GM10248 (cell line): ENCODE data around the gene CPNE4.
"Not testable (repeated sequence)": the region's sequence is repeated elsewhere in the genome, so short reads cannot be mapped to it uniquely, and the experiment has no call there.

Source experiments
- CTCF ChIA-PET: fragments of 300-600 bp; sonication (Branson Sonifier 250); formaldehyde crosslinking; extraction: SDS; loops from one replicate; lab custom pipeline; 2021; ENCODE audit warnings: antibody characterized with exemption; lab: Yijun Ruan, JAX
- POLR2A ChIA-PET: fragments of 350-650 bp; sonication (Branson Sonifier 250); formaldehyde crosslinking; extraction: SDS; loops from one replicate; lab custom pipeline; 2020; ENCODE audit warnings: antibody characterized with exemption; lab: Yijun Ruan, JAX
- DNase-seq: peaks from one replicate; pipeline ENCODE4 v3.0.0; 2012; ENCODE audit errors: extremely low spot score
- TF ChIP-seq, protein P1 (sequence below): IDR thresholded peaks from 2 replicates; pipeline ENCODE4 v1.5.1; 2012; ENCODE audit warnings: mild to moderate bottlenecking, low read depth; ENCODE audit errors: extremely low read depth, missing control alignments, control extremely low read depth

Gene CPNE4

DNA sequence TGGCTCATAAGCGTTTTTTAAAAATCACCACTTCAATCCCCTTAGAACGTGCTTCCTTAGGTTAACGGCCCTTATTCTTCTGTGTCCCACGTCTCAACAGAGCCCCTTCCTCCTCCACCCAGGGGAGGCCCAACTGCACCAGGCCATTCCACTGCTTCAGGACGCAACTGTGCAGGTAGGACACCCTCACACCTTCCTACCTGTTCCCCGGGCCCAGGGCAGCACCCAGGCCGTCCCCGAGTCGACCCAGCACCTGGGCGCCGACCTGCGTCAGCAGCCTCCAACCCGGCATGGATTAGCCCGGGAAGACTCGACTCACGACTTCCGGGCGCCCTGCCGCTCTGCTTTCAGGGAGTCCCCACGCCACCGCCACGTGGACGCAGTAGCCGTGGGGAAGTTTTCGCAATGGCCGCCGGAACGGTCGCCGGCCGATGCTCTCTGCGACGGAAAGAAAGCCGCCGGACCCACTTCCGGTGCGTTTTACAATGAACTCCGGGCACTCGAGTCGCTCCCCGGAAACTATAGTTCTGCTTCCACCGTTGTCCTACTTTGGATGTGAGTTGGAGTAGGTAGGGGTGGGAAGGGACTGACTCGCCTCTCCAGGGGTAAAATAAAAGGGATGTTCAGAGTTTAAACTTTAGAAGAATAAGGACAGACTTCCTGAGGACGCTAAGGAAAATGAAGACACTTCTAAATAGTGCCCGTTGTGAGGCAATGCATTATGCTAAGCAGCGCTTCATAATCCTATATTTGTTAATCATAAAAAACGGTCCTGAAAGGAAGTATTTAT, 532.1 kb downstream of the CPNE4 start, which contains the start of gene MRPL3:
Gene MRPL3, minus strand, starts transcription at position 442 of the 790 bp plus-strand sequence. Its CDS starts 150 bp downstream, at position 292.
- POLR2A ChIA-PET, result no interaction called here
- TF ChIP-seq, protein P1, sequence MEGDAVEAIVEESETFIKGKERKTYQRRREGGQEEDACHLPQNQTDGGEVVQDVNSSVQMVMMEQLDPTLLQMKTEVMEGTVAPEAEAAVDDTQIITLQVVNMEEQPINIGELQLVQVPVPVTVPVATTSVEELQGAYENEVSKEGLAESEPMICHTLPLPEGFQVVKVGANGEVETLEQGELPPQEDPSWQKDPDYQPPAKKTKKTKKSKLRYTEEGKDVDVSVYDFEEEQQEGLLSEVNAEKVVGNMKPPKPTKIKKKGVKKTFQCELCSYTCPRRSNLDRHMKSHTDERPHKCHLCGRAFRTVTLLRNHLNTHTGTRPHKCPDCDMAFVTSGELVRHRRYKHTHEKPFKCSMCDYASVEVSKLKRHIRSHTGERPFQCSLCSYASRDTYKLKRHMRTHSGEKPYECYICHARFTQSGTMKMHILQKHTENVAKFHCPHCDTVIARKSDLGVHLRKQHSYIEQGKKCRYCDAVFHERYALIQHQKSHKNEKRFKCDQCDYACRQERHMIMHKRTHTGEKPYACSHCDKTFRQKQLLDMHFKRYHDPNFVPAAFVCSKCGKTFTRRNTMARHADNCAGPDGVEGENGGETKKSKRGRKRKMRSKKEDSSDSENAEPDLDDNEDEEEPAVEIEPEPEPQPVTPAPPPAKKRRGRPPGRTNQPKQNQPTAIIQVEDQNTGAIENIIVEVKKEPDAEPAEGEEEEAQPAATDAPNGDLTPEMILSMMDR, result no peak

DNA sequence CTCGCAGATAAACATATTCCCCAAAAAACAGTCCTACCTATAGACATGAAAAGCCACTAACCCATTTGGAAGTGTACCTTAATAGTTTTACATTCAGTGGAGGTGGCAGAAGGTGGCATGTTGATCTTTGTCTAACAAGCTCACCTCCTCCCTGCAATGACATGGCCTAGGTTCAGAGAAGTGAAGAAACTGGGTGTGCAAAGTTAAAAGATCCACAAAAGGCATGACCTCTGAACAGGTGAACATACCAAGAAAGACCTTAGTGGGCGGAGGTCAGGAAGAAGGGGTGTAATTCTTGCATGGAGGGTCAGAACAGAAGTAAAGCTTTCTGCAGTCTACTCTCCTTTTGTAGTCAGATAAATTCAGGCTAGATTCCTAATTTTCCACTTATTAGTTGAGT, 532.9 kb downstream of the CPNE4 start:
- peak; percentile 14 for DNase-seq

More for the DNA sequence above, 532.1 kb downstream of the CPNE4 start, which contains the start of gene MRPL3:
- DNase-seq, result peak; percentile 84
- CTCF ChIA-PET, result no interaction called here

DNA sequence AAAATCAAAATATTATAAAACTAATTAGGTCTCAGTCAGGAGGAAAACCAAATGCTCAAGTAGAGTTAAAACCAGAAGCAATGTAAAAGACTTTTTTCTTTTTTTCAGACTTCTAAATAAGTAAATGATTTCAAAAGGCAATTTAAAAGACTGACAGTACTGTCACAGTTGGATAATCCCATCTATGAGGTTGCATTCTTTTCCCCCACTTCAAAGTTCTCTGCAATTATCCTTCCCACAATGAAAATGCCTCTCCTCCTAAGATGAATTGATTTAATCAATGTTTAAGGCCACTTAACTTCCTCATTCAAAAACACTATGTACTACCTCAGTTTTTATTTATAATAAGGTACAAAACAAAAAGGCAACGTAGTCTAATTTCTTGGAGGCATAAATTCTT, 540.1 kb downstream of the CPNE4 start:
- TF ChIP-seq, protein P1, result no peak
- POLR2A ChIA-PET, result no interaction called here
- CTCF ChIA-PET, result interaction anchor here (2.0 kb wide), 1 partner anchor 10 kb away, joined by 4 read pairs; no protein-coding TSS in a partner anchor
- no peak for DNase-seq

More for the DNA sequence above, 532.9 kb downstream of the CPNE4 start:
- TF ChIP-seq, protein P1, result no peak
- POLR2A ChIA-PET, result no interaction called here
- CTCF ChIA-PET, result no interaction called here

DNA sequence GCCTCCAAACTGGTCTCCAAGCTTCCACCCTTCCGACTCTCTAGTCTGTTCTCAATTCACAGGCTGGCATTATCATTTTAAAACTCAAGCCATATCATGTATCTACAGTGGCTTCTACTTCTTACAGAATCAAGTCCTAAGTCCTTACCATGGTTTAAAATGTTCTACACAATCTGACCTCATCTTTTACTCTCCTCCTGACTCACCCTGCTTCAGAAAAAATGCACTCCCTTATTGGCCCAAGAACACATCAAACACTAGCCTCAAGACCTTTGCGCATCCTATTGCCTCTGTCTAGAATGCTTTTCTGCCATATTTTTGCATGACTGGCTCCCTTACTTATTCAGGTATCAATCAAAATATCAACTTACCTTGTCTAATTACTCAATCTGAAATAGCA, 543.0 kb downstream of the CPNE4 start:
- no peak for DNase-seq
- ChIA-PET CTCF (interaction anchor here (1.0 to 1.6 kb wide), 2 partner anchors 44 to 109 kb away, joined by 3 read pairs; no protein-coding TSS in a partner anchor), POLR2A (interaction anchor here (1.2 kb wide), 1 partner anchor 9 kb away, joined by 3 read pairs; no protein-coding TSS in a partner anchor)
- TF ChIP-seq, protein P1, result no peak

DNA sequence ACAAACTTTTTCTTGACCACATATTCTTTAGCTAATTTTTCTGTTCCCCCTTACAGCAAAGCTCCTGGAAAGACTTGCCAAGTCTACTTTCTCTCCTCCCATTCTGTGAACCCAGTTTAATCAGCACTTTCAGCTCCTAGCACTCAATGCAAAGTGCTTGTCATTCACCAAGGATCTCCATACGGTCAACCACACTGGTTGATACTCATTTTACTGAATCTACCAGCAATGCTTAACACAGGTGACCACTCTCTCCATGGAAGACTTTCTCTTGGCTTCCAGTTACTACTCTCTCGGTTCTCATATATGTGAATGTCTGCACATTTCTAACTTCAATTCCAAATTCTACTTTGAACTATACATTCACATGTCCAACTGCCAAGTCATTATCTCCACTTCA, 543.7 kb downstream of the CPNE4 start:
- no peak for DNase-seq
- TF ChIP-seq, protein P1, result no peak
- ChIA-PET CTCF (interaction anchor here (1.0 to 2.1 kb wide), 3 partner anchors 11 to 108 kb away, joined by 3 to 9 read pairs (median 3); no protein-coding TSS in a partner anchor), POLR2A (interaction anchor here (1.2 kb wide), 1 partner anchor 9 kb away, joined by 3 read pairs; no protein-coding TSS in a partner anchor)

DNA sequence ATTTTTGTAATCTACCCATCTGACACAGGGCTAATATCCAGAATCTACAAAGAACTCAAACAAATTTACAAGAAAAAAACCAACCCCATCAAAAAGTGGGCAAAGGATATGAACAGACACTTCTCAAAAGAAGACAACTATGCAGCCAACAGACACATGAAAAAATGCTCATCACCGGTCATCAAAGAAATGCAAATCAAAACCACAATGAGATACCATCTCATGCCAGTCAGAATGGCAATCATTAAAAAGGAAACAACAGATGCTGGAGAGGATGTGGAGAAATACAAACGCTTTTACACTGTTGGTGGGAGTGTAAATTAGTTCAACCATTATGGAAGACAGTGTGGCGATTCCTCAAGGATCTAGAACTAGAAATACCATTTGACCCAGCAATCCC, 548.3 kb downstream of the CPNE4 start:
- CTCF ChIA-PET, POLR2A ChIA-PET, DNase-seq: not testable (repeated sequence)

DNA sequence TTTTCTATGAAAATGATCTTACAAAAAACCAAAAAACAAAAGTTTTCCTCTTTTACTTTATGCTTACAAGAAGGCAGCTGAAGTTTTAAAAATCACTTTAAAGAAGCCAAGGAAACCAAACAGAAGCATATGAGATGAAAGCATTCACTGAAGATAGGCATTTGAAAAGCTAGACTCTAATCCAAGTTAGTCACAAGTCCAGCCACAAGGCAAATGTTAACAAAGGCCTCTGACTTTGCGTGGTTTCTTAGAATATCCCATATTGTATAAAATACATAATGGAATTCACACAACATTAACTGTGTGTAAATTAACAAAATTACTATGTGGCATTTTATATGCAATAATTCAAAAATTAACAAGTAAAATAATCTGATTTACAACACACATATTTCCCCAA, 549.7 kb downstream of the CPNE4 start:
- CTCF ChIA-PET, result interaction anchor here (1.0 to 2.5 kb wide), 5 partner anchors 9 to 15 kb away, joined by 3 to 11 read pairs (median 4); no protein-coding TSS in a partner anchor
- TF ChIP-seq, protein P1, result no peak
- DNase-seq, result no peak
- POLR2A ChIA-PET, result no interaction called here
